ENCODE results near the gene ARID2.

ARID2 gene

DNA sequence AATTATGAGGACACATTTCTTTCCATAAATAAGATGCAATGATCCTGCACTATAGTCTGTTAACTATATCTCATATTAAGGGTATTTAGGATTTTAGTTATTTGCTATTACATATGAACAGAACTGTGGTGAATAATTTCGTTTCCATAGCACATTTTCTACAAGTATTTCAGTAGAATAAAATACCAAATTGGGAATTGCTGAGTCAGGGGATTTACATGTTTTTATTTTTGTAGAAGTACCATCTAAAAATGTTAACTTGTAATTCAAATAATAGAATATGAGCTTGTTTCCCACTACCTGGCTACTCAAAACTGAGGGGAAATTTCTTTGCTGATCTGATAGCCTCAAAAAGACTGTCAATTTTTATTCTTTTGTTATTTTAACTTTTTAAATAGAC is 136.8 kb downstream of the ARID2 start:
- DNase-seq (ENCODE audit: low read depth, low spot score) = no peak

DNA sequence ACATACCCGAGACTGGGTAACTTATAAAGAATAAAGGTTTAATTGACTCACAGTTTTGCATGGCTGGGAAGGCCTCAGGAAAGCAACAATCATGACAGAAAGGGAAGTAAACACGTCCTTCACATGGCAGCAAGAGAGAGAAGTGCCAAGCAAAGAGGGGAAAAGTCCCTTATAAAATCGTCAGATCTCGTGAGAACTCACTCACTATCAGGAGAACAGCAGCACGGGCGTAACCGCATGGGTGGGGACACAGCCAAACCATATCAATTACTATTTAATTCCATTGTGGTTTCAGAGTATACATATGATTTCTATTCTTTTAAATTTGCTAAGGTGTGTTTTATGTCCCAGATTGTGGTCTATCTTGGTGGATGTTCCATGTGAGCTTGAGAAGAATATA is 142.9 kb downstream of the ARID2 start:
- no peak for DNase-seq (ENCODE audit: low read depth, low spot score)

DNA sequence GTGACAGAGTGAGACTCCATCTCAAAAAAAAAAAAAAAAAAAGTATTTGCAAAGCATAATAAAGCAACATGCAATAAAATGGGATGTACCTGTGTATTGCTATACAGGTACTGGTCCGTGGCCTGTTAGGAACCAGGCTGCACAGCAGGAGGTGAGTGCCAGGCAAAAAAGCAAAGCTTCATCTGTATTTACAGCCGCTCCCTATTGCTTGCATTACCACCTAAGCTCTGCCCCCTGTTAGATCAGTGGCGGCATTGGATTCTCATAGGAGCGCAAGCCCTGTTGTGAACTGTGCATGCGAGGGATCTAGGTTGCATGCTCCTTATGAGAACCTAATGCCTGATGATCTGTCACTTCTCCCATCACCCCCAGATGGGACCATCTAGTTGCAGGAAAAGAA is 147.6 kb downstream of the ARID2 start:
- DNase-seq (ENCODE audit: low read depth, low spot score) = no peak

DNA sequence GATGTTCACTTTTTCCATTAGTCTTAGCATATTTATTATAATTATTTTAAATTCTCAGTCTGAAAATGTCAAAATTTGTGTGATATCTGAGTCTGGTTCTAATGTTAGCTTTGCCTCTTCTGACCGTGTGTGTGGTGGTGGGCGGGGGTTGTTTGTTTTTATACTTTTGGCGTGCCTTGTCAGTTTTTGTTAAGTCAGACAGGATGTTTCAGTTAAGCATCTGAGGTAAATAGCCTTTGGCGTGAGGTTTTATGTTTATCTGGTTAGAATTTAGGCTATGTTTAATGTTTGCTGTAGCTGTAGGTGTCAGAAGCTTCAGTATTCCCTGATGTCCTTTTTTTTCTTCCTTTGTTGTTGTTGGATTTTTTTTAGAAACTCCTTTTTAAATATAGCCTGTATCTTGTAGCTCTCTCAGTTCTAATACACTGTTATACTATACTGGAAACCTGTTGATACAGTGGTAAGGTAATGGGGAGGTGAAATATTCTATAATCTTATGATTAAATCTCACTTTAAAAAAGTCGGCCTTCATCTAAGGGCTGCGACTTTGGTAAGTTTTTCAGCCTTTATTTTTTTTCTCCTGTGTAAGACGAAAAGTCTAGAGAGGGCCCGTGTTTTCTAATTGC is 149.2 kb downstream of the ARID2 start:
- no peak for DNase-seq (ENCODE audit: low read depth, low spot score)

DNA sequence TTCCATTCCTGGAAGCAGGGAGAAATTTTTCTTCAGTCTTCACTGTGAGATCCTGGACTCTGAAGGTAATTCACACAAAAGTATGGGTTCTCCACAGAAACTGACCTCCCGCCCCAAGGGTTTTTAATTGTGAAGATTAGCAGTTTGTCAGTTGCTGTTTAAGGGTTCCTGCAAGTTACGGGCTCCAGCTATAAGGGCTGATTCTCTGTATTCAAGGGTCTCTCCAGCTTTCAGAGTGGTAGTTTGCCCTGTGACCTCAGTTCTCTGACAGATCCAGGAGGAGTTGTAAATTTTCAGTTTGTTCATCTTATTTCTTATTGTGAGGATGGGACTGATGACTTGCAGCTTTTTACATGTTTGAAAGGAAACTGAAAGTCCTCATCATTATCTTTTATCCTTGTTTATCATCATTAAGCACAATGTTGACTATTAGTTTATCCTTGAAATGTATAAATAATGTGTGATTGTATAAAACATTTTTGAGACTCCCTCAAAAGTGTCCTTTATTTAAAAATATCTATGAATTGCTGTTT is 149.9 kb downstream of the ARID2 start:
- no peak for DNase-seq (ENCODE audit: low read depth, low spot score)

DNA sequence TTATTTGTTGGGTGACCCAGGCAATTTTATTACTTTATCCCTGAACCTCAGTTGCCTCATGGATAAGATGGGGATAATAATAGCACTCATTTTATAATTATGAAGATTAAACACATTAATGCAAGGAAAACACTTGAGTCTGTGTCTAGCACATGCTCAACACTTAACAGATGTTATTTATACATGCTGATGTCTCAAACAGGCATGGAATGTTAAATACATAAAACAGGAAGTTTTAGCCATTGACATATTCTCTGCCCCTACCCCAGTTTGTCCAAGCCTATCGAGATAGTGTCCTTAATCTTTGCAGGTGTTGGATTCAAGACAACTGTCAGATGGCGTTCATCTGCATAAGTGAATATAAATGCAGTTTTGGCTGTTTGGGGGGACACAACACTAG is 151.0 kb downstream of the ARID2 start:
- DNase-seq (ENCODE audit: low read depth, low spot score) = no peak

DNA sequence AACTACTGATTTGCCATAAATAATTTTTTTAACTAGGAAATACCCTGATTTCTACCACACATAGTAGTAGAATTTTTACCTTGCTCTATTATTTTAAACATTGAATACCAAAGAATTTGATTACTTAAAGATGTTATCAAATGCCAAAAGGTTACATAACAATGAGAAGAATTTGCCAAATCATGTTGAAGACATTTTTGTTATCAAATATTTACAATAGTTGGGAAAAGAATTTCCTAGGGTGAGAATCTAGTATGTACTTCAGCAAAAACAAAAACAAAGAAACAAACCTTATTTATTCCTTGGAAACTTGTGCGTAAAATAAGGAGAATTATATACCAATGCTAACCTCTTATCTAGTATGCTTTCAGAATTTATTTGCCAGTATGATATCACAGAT is 153.7 kb downstream of the ARID2 start:
- DNase-seq (ENCODE audit: low read depth, low spot score) = no peak

DNA sequence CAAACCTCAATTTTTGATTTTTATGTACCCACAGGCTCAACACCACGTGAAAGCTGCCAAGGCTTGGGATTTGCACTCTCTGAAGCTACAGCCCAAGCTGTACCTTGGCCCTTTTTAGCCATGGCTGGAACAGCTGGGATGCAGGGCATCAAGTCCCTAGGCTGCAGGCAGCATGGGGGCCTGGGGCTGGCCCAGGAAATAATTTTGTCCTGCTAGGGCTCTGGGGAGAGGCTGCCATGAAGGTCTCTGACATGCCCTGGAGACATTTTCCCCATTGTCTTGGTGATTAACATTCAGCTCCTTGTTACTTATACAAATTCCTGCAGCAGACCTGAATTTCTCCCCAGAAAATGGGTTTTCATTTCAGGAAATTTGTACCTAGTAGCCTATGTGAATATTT is 157.2 kb downstream of the ARID2 start:
- peak; percentile 67 for DNase-seq (ENCODE audit: low read depth, low spot score)

DNA sequence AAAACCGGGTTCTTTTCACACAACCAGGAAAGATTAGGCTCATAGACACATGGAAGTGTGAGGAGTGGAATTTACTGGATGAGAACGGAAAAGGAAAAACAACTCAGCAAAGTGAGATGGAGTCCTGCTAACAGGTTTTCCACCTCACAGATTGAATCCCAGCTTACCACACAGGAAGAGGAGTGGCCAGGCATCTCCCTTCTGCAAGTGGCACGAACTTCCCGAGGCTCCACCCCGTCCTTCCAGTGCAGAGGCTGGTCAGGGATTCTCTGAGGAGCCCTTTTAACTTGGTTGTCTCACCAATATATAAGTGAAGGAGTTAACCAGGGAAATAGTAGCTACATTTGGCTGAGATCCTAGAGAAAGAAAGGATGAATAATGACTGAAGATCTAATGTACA is 158.0 kb downstream of the ARID2 start:
- DNase-seq (ENCODE audit: low read depth, low spot score) = peak; percentile 52

DNA sequence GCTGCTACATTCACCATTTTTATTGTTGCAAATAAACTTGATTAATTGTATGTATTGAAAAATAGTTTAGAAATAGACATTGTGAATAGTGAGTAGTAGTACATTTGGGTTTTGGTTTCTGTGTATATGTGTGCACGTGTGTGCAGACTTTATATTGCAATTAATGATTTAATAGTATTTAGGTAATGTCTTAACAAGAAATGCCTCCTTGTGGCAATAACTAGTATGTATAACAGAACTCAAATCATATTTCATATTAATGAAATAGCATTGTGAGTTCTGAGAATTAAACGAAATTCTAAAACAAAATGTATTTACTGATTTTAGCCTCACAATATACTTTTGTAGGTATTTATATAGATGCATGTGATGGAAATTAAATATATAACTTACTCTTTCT is 160.8 kb downstream of the ARID2 start:
- DNase-seq (ENCODE audit: low read depth, low spot score) = no peak

DNA sequence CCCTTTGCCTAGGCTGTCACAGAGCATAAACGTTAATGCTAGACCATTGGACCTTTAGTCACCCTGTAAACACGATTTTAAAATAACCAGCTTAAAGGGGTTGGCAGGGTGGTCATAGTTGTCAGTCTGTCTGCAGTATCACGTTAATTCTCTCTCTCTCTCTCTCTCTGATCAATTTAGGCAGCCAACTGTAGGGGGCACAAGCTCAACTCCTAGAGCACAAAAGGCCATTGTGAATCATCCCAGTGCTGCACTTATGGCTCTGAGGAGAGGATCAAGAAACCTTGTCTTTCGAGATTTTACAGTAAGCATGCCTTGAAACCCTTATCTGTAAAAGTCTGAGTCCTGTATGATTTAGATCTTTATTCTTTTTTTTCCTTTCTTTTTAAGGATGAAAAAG is 163.7 kb downstream of the ARID2 start:
- DNase-seq (ENCODE audit: low read depth, low spot score) = no peak

DNA sequence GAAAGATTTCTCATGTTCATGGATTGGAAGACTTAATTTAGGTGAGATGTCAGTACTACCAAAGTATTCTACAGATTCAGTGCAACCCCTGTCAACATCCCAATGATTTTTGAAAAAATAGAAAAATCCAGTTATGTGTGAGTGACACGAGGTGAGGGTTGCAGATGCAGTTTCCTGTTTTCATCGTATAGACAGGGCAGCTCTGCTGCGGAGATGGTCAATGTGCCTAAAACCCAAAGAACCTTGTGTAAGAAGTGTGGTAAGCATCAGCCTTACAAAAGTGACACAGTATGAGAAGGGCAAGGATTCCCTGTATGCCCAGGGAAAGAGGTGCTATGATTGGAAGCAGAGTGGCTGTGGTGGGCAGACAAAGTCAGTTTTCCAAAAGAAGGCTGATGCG is 166.5 kb downstream of the ARID2 start:
- DNase-seq (ENCODE audit: low read depth, low spot score) = no peak

DNA sequence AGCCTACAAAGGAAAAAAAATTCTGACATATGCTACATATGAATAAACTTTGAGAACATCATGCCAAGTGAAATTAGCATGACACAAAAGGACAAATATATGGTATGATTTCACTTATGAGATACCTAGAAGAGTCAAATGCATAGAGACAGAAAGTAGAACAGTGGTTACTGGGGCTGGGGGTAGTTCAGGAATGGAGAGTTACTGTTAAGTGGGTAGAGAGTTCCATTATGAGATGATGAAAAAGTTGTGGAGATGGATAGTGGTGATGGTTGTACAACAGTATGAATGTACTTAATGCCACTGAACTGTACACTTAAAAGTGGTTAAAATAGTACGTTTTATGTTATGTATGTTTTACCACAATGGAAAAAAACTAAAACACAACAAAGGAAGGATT is 168.6 kb downstream of the ARID2 start:
- DNase-seq (ENCODE audit: low read depth, low spot score) = no peak

DNA sequence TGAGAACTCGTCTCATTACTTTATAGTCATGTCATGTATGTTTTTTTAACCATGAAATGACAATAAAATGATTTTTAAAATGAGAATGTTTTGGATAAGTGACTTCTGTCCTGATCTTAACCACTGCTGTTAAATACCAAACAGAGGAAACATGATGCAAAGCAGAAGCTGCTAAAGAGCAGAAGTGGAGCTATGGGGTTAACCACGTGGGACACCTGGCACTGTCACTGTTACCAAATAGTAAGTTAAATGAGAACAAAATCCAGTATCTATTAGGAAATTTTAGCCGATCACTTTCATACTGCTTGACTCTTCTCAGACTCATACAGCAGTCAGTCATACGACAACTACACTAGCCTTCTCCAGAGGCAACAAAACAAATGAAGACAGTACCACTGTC is 178.4 kb downstream of the ARID2 start:
- no peak for DNase-seq (ENCODE audit: low read depth, low spot score)

DNA sequence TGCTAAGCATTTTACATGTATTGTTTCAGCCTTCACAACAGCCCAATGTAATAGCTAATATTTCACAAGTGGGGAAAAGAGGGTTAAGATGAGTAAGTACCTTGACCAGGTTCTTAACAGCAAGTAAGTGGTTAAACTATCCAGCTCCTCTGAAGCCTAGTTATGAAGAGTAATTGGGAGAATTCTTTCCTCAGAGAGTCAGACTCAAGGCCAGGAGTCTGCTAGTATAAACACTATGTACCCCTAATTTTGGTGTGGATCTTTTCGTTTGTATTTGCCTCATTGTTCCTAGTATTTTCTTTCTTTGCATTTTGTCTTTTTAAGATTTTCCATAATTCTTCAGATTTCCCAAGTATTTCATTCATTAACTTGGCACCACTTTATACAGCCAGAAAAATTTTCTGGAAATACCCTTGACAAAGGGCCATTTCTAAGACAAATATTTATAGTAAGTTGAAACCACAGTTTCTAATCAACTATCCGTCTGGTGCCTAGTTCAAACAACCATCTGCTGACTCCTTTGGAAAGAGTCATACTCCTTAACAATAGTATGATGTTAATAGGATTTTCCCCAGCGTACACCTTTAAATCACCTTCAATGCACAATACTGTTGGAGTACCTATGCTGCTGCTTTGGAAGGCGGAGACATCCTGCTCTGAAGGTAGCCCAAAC is 179.7 kb downstream of the ARID2 start:
- DNase-seq (ENCODE audit: low read depth, low spot score) = no peak

DNA sequence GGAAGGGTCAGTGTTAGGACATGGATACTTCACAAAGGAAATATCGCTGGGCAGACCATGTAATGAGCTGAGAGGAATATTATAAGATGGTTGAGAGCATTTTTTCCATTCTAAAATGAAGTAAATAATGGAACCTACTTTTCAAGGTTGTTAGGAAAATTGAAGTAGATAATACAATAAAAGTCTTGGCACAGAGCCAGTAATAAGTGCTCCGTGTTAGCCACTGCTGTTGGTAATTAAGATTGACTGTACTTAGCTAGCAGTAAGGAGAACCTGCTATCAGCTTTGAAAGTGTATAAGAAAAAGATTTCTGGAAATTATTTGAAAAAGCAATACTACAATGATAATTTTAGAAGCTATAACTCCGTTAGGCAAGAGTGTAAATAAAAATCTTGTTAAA is 183.3 kb downstream of the ARID2 start:
- DNase-seq (ENCODE audit: low read depth, low spot score) = no peak

DNA sequence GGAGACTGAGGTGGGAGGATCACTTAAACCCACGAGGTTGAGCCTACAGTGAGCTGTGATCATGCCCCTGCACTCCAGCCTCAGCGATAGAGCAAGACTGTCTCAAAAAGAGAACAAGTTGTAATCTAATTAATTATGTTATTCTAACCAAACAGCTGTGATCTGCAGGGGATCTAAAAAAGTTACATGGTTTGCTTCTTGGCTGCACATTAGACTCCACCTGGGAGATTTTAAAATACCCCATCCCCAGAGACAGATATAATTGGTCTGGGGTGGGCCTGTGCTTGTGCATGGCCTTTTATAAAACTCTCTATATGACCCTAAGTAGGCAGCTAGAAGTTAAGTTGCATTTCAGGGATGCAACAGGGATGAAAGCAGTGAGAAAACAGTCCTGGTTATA is 184.1 kb downstream of the ARID2 start:
- DNase-seq (ENCODE audit: low read depth, low spot score) = no peak

DNA sequence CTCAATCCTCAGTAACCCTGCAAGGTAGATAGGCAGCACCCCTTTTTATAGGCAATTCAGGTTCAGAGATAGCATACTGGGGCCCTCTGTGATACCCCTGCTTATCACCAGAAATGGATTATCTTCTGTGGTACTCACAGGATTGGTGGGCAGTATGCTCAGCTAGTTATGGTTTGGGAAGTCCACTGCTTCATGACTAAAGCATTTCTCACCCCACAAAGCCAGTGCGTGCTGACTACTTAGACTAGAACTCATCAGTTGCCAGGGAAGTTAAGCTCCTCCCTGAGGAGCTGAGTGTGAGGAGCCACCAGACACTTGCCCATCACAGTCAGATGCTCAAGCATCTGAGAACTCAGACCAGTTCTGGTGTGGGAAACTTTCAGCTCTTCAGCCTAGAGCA is 184.6 kb downstream of the ARID2 start:
- peak; percentile 18 for DNase-seq (ENCODE audit: low read depth, low spot score)

DNA sequence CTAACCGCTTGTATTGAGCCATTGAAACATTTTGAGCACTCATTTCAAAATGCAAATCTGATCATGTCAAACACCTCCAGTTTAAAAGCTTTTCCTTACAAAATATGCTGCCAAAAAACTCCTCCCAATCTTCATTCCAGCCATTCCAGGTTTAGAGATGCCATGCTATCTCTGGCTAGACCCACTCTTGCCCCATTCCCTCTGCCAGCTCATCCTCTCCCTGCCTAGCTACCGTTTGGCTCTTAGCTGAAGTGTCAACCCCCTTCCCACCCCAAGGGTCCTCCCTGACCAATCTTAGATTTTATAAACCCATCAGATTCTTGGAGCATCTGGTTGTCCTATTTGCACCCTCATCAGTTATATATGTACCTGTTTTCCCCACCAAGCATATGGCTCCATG is 185.9 kb downstream of the ARID2 start:
- no peak for DNase-seq (ENCODE audit: low read depth, low spot score)

DNA sequence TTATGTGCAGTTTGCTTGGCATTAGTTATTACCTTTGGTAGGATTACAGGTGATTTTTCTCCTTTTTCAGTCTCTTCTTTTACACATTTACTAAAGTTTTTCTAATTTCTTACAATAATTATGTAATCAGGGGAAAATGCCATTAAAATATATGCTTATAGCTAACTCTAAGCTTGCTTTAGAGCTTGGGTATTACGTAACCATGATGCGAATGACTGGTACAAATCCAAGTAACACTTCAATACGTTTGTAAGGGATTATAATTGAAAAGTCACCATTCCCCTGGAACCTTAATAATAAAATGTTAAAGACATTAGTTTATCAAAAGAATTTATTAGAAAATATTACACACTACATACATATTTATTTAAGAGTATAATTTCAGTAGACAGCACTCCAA is 189.3 kb downstream of the ARID2 start:
- no peak for DNase-seq (ENCODE audit: low read depth, low spot score)

DNA sequence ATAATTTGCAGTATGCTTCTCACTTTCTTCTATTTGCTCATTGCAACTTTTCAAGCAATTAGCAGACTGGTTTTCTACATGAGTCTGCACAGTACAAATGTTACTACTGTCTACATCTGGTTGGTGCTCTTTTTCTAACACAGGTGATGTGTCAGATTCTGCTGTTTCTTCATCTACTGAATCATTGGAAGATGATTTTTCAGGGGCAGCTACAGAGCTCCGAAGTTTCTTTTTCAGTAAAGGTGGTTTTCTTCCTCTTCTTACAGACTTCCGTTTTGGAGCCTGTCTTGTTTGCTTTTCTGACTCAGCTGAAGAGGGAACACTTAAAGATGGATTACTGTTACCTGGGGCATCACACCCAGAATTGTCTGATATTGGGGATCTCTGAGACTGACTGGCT is 198.8 kb downstream of the ARID2 start:
- DNase-seq (ENCODE audit: low read depth, low spot score) = no peak

DNA sequence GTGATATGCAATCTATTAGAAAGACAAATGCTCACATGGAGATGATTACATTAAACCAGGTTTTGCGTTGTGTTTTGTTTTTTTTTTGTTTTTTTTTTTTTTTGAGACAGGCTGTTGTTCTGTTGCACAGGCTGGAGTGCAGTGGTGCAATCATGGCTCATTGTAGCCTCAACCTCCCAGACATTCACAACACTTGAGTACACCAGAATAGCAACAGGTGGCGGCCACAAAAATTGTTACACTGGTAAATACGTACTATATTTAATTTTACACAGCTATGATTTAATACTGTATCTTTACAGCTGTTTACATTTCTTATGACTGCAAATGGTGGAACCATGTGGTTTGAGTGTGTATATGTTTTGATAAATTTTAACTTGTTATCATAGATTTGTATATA is 200.9 kb downstream of the ARID2 start:
- no peak for DNase-seq (ENCODE audit: low read depth, low spot score)

DNA sequence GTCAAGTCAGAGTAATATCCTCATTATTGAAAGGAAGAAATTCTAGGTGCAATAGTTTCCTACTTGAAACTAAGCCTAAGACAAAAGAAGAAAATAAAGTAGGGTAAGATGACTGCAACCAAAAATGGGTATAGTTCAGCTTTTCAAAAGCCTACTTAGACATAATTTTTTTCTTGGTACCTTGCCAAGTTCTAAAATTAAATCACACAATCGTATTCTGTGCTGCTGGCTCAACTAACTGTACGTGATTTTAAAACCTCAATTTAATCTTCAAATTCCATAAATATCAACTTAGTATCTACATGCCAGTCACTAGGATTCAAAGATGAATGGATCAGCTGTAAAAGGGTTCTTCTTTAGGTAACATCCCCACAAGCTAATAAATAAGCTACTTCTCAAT is 204.0 kb downstream of the ARID2 start:
- DNase-seq (ENCODE audit: low read depth, low spot score) = no peak

DNA sequence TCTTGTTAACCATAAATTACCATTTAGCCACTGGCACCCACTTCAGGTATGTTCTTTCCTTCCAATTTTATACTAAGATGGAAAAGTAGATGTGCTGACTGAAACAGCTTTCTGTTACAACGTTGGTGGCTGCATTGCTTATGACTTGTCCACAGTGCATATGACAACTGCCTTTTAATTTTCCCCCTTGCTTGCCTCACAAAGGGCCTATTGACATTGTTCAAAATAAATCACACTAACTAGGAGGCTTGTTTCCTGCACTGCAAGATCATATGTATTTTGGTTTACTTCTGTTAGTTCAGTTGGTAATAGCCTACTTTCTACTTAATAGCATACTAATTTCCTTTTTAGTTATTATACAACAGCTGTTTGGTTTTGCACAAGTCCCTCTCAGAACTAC is 205.4 kb downstream of the ARID2 start:
- peak; percentile 8 for DNase-seq (ENCODE audit: low read depth, low spot score)
